Measurements from ENCODE around the gene PRKCE.
A peak's percentile ranks its signal among the peaks of the same experiment; 100 is the strongest.

Gene PRKCE

GRCh38 chr2:46014911-46015654, 363.6 kb downstream of the PRKCE start:
- DNase-seq (ENCODE audit: low read depth in 2 of 2), result no peak

GRCh38 chr2:46015671-46016070, 364.2 kb downstream of the PRKCE start:
- DNase-seq (ENCODE audit: low read depth in 2 of 2), result no peak

DNA sequence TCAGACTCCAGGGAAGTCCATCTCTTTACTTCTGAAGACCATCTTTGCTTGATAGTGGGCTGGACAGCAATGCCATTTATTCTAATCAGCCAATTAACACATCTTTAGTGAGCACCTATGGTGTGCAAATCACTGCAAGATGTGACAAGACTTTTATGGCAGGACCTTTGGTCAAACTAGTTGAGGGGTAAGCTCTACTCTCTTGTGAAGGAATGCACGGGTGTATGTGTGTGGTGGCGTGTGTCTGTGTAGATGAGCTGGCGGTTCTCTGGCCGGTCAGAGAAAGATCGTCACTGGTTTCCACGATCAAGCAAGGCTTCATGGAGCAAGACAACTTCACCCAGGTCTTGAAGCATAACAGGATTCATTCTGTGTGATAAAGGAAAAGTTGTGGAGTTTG, 364.6 kb downstream of the PRKCE start:
- no peak for DNase-seq (ENCODE audit: low read depth in 2 of 2)

DNA sequence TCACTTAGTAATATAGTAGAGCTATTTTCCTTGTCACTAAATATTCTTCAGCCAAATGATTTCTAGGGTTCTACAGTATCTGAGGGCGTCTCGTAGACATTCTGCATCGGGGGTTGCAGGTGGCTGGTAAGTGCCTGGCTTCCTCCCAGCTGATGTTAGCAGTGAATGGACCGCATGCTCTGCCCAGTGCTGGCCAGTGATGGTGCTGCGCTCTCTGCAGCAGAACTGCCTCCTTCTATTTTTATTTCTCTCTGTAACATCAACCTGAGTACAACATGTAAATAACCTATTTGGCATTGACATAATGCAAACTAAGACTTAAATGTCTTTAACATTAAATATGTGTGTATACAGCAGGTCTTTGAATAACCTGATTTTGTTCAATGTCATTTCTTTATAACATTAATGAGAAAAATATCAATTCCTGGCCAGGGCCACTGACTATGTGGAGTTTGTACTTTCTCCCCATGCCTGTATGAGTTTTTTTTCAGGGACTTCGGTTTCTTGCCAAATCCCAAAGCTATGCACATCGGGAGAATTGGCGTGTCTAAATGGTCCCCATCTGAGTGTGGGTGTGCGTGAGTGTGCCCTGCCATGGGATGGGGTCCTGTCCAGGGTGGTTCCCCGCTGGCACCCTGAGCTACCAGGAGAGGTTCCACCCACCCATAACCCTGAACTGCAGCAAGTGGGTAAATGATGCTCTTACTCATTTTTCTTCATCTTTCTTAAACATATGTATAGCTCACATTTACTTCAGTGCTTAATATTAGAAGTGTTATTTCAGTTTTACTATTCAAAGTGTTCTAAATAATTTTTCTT, 367.5 kb downstream of the PRKCE start:
- no peak for DNase-seq (ENCODE audit: low read depth in 2 of 2)

GRCh38 chr2:46020416-46020815, 368.9 kb downstream of the PRKCE start:
- no peak for DNase-seq (ENCODE audit: low read depth in 2 of 2)

- DNase-seq (ENCODE audit: low read depth in 2 of 2), result no peak
Observed at GRCh38 chr2:46023165-46023854, 371.8 kb downstream of the PRKCE start.

GRCh38 chr2:46024146-46024779, 372.8 kb downstream of the PRKCE start:
- no peak for DNase-seq (ENCODE audit: low read depth in 2 of 2)

GRCh38 chr2:46025081-46025480, 373.6 kb downstream of the PRKCE start:
- DNase-seq (ENCODE audit: low read depth in 2 of 2), result no peak

DNA sequence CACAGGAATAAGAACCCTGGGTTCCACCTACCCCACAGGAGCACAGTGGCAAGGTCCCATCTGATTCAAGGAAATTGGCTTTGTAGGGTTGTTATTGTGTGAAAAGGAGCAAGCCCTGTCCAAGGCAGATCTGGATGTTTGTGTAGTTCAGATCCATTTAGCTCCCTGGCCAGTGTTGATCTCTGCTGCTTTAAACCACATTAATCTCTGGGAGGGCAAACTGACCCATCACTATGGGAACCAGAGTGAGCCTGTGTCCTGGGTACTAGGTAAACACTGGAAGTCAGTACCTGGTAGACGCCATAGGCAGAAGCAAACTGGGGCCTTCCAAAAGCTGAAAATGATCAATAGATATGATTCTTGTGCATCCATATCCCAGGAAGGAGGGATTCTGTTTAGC, 374.2 kb downstream of the PRKCE start:
- DNase-seq (ENCODE audit: low read depth in 2 of 2), result no peak

- no peak for DNase-seq (ENCODE audit: low read depth in 2 of 2)
Observed at GRCh38 chr2:46026431-46026830, 375.0 kb downstream of the PRKCE start.

GRCh38 chr2:46029332-46029811, 377.9 kb downstream of the PRKCE start:
- DNase-seq (ENCODE audit: low read depth in 2 of 2), result no peak

- no peak for DNase-seq (ENCODE audit: low read depth in 2 of 2)
Observed at GRCh38 chr2:46030330-46030729, 378.9 kb downstream of the PRKCE start.

GRCh38 chr2:46032161-46032813, 380.8 kb downstream of the PRKCE start:
- no peak for DNase-seq (ENCODE audit: low read depth in 2 of 2)

DNA sequence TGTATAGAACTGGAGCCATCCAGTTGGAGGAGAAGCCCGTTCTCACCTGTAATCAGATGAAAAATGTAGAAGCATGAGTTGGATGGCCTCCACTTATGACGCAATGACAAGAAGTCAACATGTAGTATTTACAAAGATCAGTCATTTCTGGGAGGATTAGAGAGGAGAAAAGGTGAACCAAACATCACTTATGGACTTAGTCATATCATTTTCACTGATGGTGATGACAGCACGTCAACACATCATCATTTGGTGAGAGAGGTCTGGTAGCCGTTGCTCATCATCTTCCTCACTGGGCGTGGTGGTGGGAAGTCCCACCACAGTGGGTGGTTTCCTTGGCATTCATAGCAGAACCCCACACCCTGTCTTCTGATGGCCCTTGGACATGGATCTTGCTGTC, 381.5 kb downstream of the PRKCE start:
- peak; percentile 16 to 40 for DNase-seq (ENCODE audit: low read depth in 2 of 2)

DNA sequence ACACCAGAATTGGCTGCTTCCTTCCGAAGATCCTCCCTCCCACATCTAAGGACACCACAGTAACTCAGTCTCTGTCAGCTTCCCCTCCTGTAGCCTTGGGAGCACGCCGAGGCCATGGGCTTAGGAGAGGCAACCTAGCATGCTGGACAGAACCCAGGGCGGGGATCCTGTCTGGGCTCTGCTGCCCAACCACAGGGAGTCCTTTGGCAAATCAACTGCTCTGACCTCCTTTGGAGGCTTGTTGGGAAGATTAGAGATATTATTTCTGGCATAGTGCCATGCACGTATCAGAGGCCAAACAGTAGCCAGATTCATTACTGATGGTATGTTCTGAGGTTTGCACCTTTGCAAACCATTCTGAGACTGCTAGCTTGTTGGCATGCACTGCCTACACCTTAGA, 383.1 kb downstream of the PRKCE start:
- DNase-seq (ENCODE audit: low read depth in 2 of 2), result no peak

DNA sequence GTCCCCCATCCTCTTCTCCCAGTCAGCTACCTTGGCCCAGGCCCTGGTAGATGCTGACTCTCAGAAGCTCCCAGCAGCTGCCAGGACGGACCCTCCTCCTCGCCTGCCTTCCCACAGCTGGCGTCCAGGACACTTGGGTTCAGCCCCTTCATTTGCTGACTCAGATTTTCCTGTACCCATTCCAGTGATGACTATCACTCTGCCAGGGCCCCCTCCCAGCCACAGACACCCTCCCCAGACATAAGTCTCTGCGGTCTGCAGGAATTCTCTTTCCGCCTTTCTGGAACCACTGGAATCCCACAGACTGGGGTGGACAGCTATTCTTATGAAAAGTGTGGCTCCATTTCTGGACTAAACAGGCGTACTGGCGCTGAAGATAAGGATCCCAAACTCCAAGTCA, 385.5 kb downstream of the PRKCE start:
- no peak for DNase-seq (ENCODE audit: low read depth in 2 of 2)

GRCh38 chr2:46039543-46040303, 388.2 kb downstream of the PRKCE start:
- DNase-seq (ENCODE audit: low read depth in 2 of 2), result no peak

DNA sequence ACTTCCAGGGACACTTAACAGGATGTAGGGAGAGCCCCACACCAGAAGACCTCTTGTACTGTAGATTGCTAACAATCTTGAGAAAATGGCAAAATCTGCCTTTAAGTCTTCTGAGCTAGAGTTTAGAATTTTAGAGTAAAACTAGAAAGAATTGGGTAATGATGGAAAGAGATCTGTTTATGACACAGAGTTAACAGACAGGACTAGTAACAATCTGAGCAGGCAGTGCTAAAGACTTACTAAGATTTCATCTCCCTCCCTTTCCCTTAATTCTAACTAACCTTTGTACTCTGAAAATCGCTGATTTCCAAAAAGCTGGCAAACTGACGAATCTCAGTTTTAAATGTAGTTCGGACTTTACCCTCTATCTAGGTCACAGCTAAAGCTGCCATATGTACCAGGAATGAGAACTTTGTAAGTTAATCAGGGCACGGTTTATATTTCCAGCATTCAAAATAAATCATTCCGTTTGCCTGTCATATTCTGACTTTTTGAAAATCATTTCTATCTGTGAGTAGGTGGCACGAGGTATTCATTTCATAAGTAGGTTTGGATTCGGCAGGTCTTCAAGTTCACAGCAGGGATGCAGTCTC, 389.2 kb downstream of the PRKCE start:
- DNase-seq (ENCODE audit: low read depth in 2 of 2), result no peak

DNA sequence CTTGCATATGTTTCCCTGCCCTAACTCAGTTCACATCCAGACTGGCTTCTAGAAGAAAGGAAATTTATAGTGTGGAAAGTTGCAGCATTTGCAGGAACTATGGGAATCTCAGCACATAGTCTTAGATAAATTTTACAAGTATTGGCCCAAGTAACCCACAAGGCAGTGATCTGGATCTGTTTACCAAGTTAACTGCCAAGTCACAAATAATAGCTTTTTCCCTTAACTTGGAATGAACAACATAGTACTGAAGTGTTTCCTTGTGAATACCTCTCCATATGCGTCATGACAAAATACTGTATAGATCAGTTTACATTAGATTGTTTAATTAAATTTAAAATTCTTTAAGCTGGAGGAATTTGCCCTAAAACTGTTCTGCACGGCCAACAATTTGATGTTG, 390.0 kb downstream of the PRKCE start:
- no peak for DNase-seq (ENCODE audit: low read depth in 2 of 2)

DNA sequence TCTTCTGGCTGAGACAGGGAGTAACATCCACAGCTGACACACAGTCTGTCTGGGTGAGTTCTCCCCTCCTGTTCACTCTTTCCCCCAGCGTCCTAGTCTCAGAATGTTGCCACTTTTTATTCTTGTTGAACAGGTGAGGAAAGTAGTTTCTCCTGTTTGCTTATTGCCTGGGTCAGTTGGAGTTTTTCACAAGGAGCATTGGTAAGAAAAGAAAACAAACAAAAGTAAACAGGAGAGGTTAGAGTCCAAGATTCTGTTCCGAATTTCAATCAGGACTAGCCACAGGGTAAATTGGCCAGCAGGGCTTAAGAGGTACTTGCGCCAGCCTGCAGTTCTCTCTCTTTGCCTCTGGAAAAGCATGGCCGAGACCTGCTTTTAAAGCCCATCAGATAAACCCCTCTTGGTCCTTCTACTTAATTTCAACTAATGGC, 390.7 kb downstream of the PRKCE start:
- DNase-seq (ENCODE audit: low read depth in 2 of 2), result no peak
